ENCODE measurements around the gene IGSF8.
A peak's percentile ranks its signal among the peaks of the same experiment; 100 is the strongest.
"Not testable (repeated sequence)": the region's sequence is repeated elsewhere in the genome, so short reads cannot be mapped to it uniquely, and the experiment has no call there.

IGSF8 gene

GRCh38 chr1:160097911-160098851, at the start of gene IGSF8:
TSS of gene IGSF8 (minus strand) at chr1:160098619. CDS start at chr1:160098472, 147 bp downstream.
- peak; percentile 90 for DNase-seq

- DNase-seq, result no peak
Measured at GRCh38 chr1:160148121-160148520, 49.7 kb upstream of the IGSF8 start.

- DNase-seq, result no peak
Measured at GRCh38 chr1:160146107-160146506, 47.7 kb upstream of the IGSF8 start.

- no peak for DNase-seq
Measured at GRCh38 chr1:160144921-160145320, 46.5 kb upstream of the IGSF8 start.

GRCh38 chr1:160143695-160144094, 45.3 kb upstream of the IGSF8 start:
- no peak for DNase-seq

- DNase-seq, result no peak
Measured at GRCh38 chr1:160139840-160140239, 41.4 kb upstream of the IGSF8 start.

GRCh38 chr1:160137216-160137862, 38.9 kb upstream of the IGSF8 start:
- no peak for DNase-seq

GRCh38 chr1:160136926-160137200, 38.4 kb upstream of the IGSF8 start:
- no peak for DNase-seq

GRCh38 chr1:160136121-160136925, 37.9 kb upstream of the IGSF8 start:
- DNase-seq, result no peak

- no peak for DNase-seq
Measured at GRCh38 chr1:160134791-160135572, 36.6 kb upstream of the IGSF8 start.

- no peak for DNase-seq
Measured at GRCh38 chr1:160133990-160134770, 35.8 kb upstream of the IGSF8 start.

GRCh38 chr1:160131803-160132565, 33.6 kb upstream of the IGSF8 start:
- DNase-seq, result no peak

- DNase-seq, result no peak
Measured at GRCh38 chr1:160130939-160131338, 32.5 kb upstream of the IGSF8 start.

GRCh38 chr1:160130486-160130885, 32.1 kb upstream of the IGSF8 start:
- no peak for DNase-seq

GRCh38 chr1:160129966-160130365, 31.5 kb upstream of the IGSF8 start:
- DNase-seq, result no peak

GRCh38 chr1:160129558-160129957, 31.1 kb upstream of the IGSF8 start:
- no peak for DNase-seq

GRCh38 chr1:160129046-160129445, 30.6 kb upstream of the IGSF8 start:
- DNase-seq, result no peak

- DNase-seq, result no peak
Measured at GRCh38 chr1:160128636-160129035, 30.2 kb upstream of the IGSF8 start.

GRCh38 chr1:160127865-160128523, 29.6 kb upstream of the IGSF8 start:
- no peak for DNase-seq

- no peak for DNase-seq
Measured at GRCh38 chr1:160127381-160127780, 29.0 kb upstream of the IGSF8 start.

- not testable (repeated sequence) for DNase-seq
Measured at GRCh38 chr1:160126342-160126741, 27.9 kb upstream of the IGSF8 start.
